IMR-90 (cell line): ENCODE measurements around the gene UXS1. TPM values are rescaled to one million over a fixed set of nuclear protein-coding genes. Genes with fewer than 3 reads are reported as not detected.

Experiments
- ATAC-seq: fragments of 200-7000 bp; cut with Tn5 transposase; 2 replicates; pipeline ENCODE4 v1.9.1; 2020; ENCODE audit warnings: low read depth, mild to moderate bottlenecking, moderate library complexity
- BruUV-seq: library from RNA; stranded (reverse); fragments of 400-500 nt; replicated peaks from 2 replicates; lab custom pipeline; 2021; lab: Mats Ljungman, UMichigan
- CTCF ChIA-PET: fragments of 300-600 bp; formaldehyde crosslinking; extraction: SDS; loops from one replicate; lab custom pipeline; 2021; ENCODE audit warnings: antibody characterized with exemption; lab: Yijun Ruan, JAX
- POLR2A ChIA-PET: fragments of 300-600 bp; sonication (Branson Sonifier 250); formaldehyde crosslinking; loops from one replicate; lab custom pipeline; 2022; ENCODE audit warnings: antibody characterized with exemption; ENCODE audit not compliant: unreplicated experiment; lab: Charles Lee
- DNase-seq: peaks from one replicate; pipeline ENCODE4 v3.0.0; 2013
- H2AFZ ChIP-seq: replicated peaks from 2 replicates; pipeline ENCODE3; 2013; ENCODE audit warnings: low read length, mild to moderate bottlenecking; ENCODE audit not compliant: poor library complexity
- H2AK5ac ChIP-seq: 2 replicates; pipeline ENCODE4 v1.6.1; 2013; ENCODE audit warnings: low read depth, low read length, inconsistent platforms
- H2AK9ac ChIP-seq: replicated peaks from 2 replicates; pipeline ENCODE3; 2013; ENCODE audit warnings: mild to moderate bottlenecking, low read depth, low read length, moderate library complexity; ENCODE audit not compliant: poor library complexity
- H2BK120ac ChIP-seq: 2 replicates; pipeline ENCODE4 v1.6.1; 2013; ENCODE audit warnings: low read depth, low read length, inconsistent platforms
- H2BK15ac ChIP-seq: 3 replicates; pipeline ENCODE4 v1.6.1; 2013; ENCODE audit warnings: low read depth, low read length, inconsistent platforms
- H2BK20ac ChIP-seq: 2 replicates; pipeline ENCODE4 v1.6.1; 2013; ENCODE audit warnings: low read depth, mild to moderate bottlenecking, inconsistent platforms, low read length, moderate library complexity
- H2BK5ac ChIP-seq: 2 replicates; pipeline ENCODE4 v1.6.1; 2013; ENCODE audit warnings: mild to moderate bottlenecking, low read depth, low read length, inconsistent platforms; ENCODE audit not compliant: poor library complexity, severe bottlenecking
- H3K14ac ChIP-seq: replicated peaks from 2 replicates; pipeline ENCODE4 v1.6.1; 2013; ENCODE audit warnings: low read depth, low read length, inconsistent platforms
- H3K18ac ChIP-seq: 2 replicates; pipeline ENCODE4 v1.6.1; 2013; ENCODE audit warnings: low read depth, low read length, control low read depth
- H3K23ac ChIP-seq: 2 replicates; pipeline ENCODE4 v1.6.1; 2013; ENCODE audit warnings: low read depth, low read length, inconsistent platforms
- H3K27ac ChIP-seq: 2 replicates; pipeline ENCODE4 v1.5.1; 2013; ENCODE audit warnings: mild to moderate bottlenecking, control low read depth, low read length; ENCODE audit not compliant: insufficient read depth
- H3K27me3 ChIP-seq: 2 replicates; pipeline ENCODE4 v1.6.1; 2013; ENCODE audit warnings: low read length; ENCODE audit not compliant: control insufficient read depth, insufficient read depth
- H3K36me3 ChIP-seq: 2 replicates; pipeline ENCODE4 v1.6.1; 2013; ENCODE audit warnings: low read length, mixed read lengths; ENCODE audit not compliant: control insufficient read depth, insufficient read depth
- H3K4ac ChIP-seq: 2 replicates; pipeline ENCODE4 v1.6.1; 2013; ENCODE audit warnings: low read depth, low read length, inconsistent platforms
- H3K4me1 ChIP-seq: 2 replicates; pipeline ENCODE4 v1.6.1; 2013; ENCODE audit warnings: low read length, mixed read lengths; ENCODE audit not compliant: control insufficient read depth, insufficient read depth
- H3K4me2 ChIP-seq: 2 replicates; pipeline ENCODE4 v1.6.1; 2013; ENCODE audit warnings: low read depth, mild to moderate bottlenecking, control low read depth, low read length, moderate library complexity
- H3K4me3 ChIP-seq: 2 replicates; pipeline ENCODE4 v1.5.1; 2013; ENCODE audit warnings: low read depth, mild to moderate bottlenecking, control low read depth, low read length, moderate library complexity; ENCODE audit not compliant: insufficient read depth
- H3K56ac ChIP-seq: 2 replicates; pipeline ENCODE4 v1.6.1; 2013; ENCODE audit warnings: low read length, inconsistent platforms; ENCODE audit not compliant: insufficient read depth; ENCODE audit errors: extremely low read depth
- H3K79me1 ChIP-seq, 2 experiments: 2 replicates each; pipeline ENCODE4 v1.6.1; 2013; ENCODE audit warnings: low read length in 2 of 2, inconsistent platforms in 1 of 2, low read depth in 1 of 2
- H3K9ac ChIP-seq: 2 replicates; pipeline ENCODE4 v1.6.1; 2013; ENCODE audit warnings: low read depth, low read length, control low read depth
- H3K9me1 ChIP-seq: 2 replicates; pipeline ENCODE4 v1.6.1; 2013; ENCODE audit warnings: low read length, inconsistent platforms; ENCODE audit not compliant: insufficient read depth
- H3K9me3 ChIP-seq: 2 replicates; pipeline ENCODE4 v1.6.1; 2013; ENCODE audit warnings: low read length; ENCODE audit not compliant: control insufficient read depth, insufficient read depth
- H4K20me1 ChIP-seq: 2 replicates; pipeline ENCODE4 v1.6.1; 2013; ENCODE audit warnings: low read length, inconsistent platforms; ENCODE audit not compliant: insufficient read depth
- H4K5ac ChIP-seq: 2 replicates; pipeline ENCODE4 v1.6.1; 2013; ENCODE audit warnings: mild to moderate bottlenecking, low read depth, low read length, control low read depth
- H4K8ac ChIP-seq, 2 experiments: 2 replicates each; pipeline ENCODE4 v1.6.1; 2013; ENCODE audit warnings: low read depth in 2 of 2, low read length in 2 of 2, control low read depth in 1 of 2, inconsistent platforms in 1 of 2
- H4K91ac ChIP-seq: 2 replicates; pipeline ENCODE4 v1.6.1; 2013; ENCODE audit warnings: low read depth, low read length, inconsistent platforms; ENCODE audit not compliant: insufficient read depth
- BHLHE40 ChIP-seq: fragments of 150-350 bp; IDR thresholded peaks from 2 replicates; pipeline ENCODE4 v1.6.1; 2016; ENCODE audit warnings: mild to moderate bottlenecking, low read depth, low read length
- CEBPB ChIP-seq: IDR thresholded peaks from 2 replicates; pipeline ENCODE4 v1.6.1; 2012; ENCODE audit warnings: low read depth, low read length, improper control_type of control experiment
- ELK1 ChIP-seq: fragments of 150-350 bp; IDR thresholded peaks from 2 replicates; pipeline ENCODE4 v1.6.1; 2016; ENCODE audit warnings: low read depth, mild to moderate bottlenecking, low read length, moderate library complexity, borderline replicate concordance
- MAFK ChIP-seq: IDR thresholded peaks from 2 replicates; pipeline ENCODE4 v1.6.1; 2012; ENCODE audit warnings: low read depth, low read length, improper control_type of control experiment
- MXI1 ChIP-seq: IDR thresholded peaks from 2 replicates; pipeline ENCODE4 v1.6.1; 2012; ENCODE audit warnings: low read depth, mild to moderate bottlenecking, low read length, moderate library complexity, borderline replicate concordance
- NFE2L2 ChIP-seq: fragments of 150-350 bp; IDR thresholded peaks from 2 replicates; pipeline ENCODE4 v1.6.1; 2016; ENCODE audit warnings: low read depth, mild to moderate bottlenecking, low read length
- RCOR1 ChIP-seq: IDR thresholded peaks from 2 replicates; pipeline ENCODE4 v1.6.1; 2012; ENCODE audit warnings: mild to moderate bottlenecking, low read length, improper control_type of control experiment; ENCODE audit not compliant: insufficient replicate concordance
- SMC3 ChIP-seq: fragments of 150-350 bp; IDR thresholded peaks from 2 replicates; pipeline ENCODE4 v1.6.1; 2016; ENCODE audit warnings: low read depth, mild to moderate bottlenecking, antibody characterized with exemption, low read length, moderate library complexity
- WGBS, 2 experiments: methylation state at CpG; one replicate each; pipeline versions ENCODE4 v1.1.5 to v1.1.7; 2013; ENCODE audit warnings: missing lambda C conversion rate in 2 of 2; ENCODE audit not compliant: insufficient read length in 1 of 2; ENCODE audit errors: extremely low coverage in 2 of 2; 5-methylcytosine and 5-hydroxymethylcytosine counted together
- dilution Hi-C: fragments of 300-500 bp; cut with HindIII; formaldehyde crosslinking; loops from one replicate; pipeline ENCODE4 v1.14.3; 2018; ENCODE audit warnings: low sequenced_read_pairs; ENCODE audit not compliant: unreplicated experiment
- in situ Hi-C: fragments of 300-500 bp; cut with MboI; formaldehyde crosslinking; loops from 3 replicates; pipeline ENCODE4 v1.14.3; 2019; ENCODE audit warnings: low sequenced_read_pairs, inconsistent platforms, mixed read lengths
- intact Hi-C: fragments of 100-400 bp; cut with micrococcal nuclease; formaldehyde crosslinking; loops from 2 replicates; pipeline ENCODE4 v1.10.0; 2022
- polyA plus RNA-seq, 3 experiments: library from polyadenylated mRNA; depleted of rRNA; stranded (reverse); fragments of >200 nt; gene quantifications; 2 replicates each; pipeline ENCODE4 v1.2.3, GENCODE V29; 2012; ENCODE audit warnings: low replicate concordance in 1 of 3
- total RNA-seq: library from RNA; depleted of rRNA; stranded (reverse); fragments of >200 nt; gene quantifications from 2 replicates; pipeline ENCODE4 v1.2.3, GENCODE V29; 2012

The UXS1 gene
- total and polyA plus RNA-seq, 2 of the 4 experiments (the other 2 are of a cell fraction) = 33.7 to 54.3 TPM

- H3K4me2 ChIP-seq = no peak overlapping the region
- no peaks in the 10 kb centered on the region for H3K27me3 ChIP-seq
- ATAC-seq (peak; percentile 88), DNase-seq (peak; percentile 75)
- no TSS peak for BruUV-seq
- H3K27ac ChIP-seq = no peak overlapping the region
- H4K5ac ChIP-seq = no peak overlapping the region
- H2BK5ac ChIP-seq = no peak overlapping the region
- no CpG with 5 or more reads among the region's 6 CpGs for WGBS, 2 experiments
- ChIA-PET CTCF (no interaction called here), POLR2A (no interaction called here)
- H3K14ac ChIP-seq = no peak overlapping the region
- no peak overlapping the region for H3K18ac ChIP-seq
- H3K9ac ChIP-seq = no peak overlapping the region
- H2BK20ac ChIP-seq = no peak overlapping the region
- peaks cover 6 to 15% of the 10 kb centered on the region in 2 experiments; a peak in 3 of 4 replicates for H3K79me1 ChIP-seq
- dilution Hi-C loops = no loop called here
- peaks cover 4% of the 10 kb centered on the region; the same call in 1 of the 2 replicates for H3K9me1 ChIP-seq
- no peaks in the 10 kb centered on the region for H3K9me3 ChIP-seq
- no peak overlapping the region for H2AK9ac ChIP-seq
- no peak overlapping the region for H2BK15ac ChIP-seq
- no peak overlapping the region for H2BK120ac ChIP-seq
- no peak for TF ChIP-seq MAFK
- no peak for TF ChIP-seq BHLHE40
- no peak for TF ChIP-seq CEBPB
- no peak for TF ChIP-seq ELK1
- no peak for TF ChIP-seq MXI1
- TF ChIP-seq SMC3 = no peak
- no peak for TF ChIP-seq RCOR1
- TF ChIP-seq NFE2L2 = no peak
- no peak overlapping the region for H4K91ac ChIP-seq
- H3K23ac ChIP-seq = no peak overlapping the region
- no peak overlapping the region for H4K8ac ChIP-seq
- peaks cover 9% of the 10 kb centered on the region; the same call in 1 of the 2 replicates for H4K20me1 ChIP-seq
- intact Hi-C loops = no loop called here
- H3K36me3 ChIP-seq = peaks cover 15% of the 10 kb centered on the region
- in situ Hi-C loops = no loop called here
- H2AFZ ChIP-seq = no peak overlapping the region
- no peaks in the 10 kb centered on the region for H3K4me1 ChIP-seq
- no peak overlapping the region for H3K4ac ChIP-seq
- no peak overlapping the region for H3K4me3 ChIP-seq
- no peak overlapping the region for H3K56ac ChIP-seq
- H2AK5ac ChIP-seq = no peak overlapping the region
Observed at GRCh38 chr2:106163948-106164545, 30.1 kb downstream of the UXS1 start.
